GM12892 (cell line): ENCODE data around the gene PCNX2.

Experiments used
- POLR2A ChIP-seq: IDR thresholded peaks from 2 replicates; pipeline ENCODE4 v1.6.1; 2011; ENCODE audit warnings: low read depth, low read length, control low read depth
- TAF1 ChIP-seq: IDR thresholded peaks from 2 replicates; pipeline ENCODE4 v1.6.1; 2011; ENCODE audit warnings: low read depth, mild to moderate bottlenecking, control low read depth, low read length, borderline replicate concordance

GRCh38 chr1:233326811-233327650 is 31.5 kb upstream of the PCNX2 start:
- TF ChIP-seq POLR2A (no peak), TAF1 (no peak)
